ENCODE measurements around the gene FRAS1. TPM values are rescaled to one million over a fixed set of nuclear protein-coding genes. Genes with fewer than 3 reads are reported as not detected.
A peak's percentile ranks its signal among the peaks of the same experiment; 100 is the strongest.
"Not testable (repeated sequence)": the region's sequence is repeated elsewhere in the genome, so short reads cannot be mapped to it uniquely, and the experiment has no call there.

Gene FRAS1
- total RNA-seq, 2 donors from 2014 or later, result 77.0 to 78.3 TPM

- Histone ChIP-seq H3K4me1 (ENCODE audit: control insufficient read depth, insufficient read depth, low read length) (peaks cover 4% of the 10 kb centered on the region), H3K9me3 (ENCODE audit: control insufficient read depth, low read length) (no peaks in the 10 kb centered on the region), H3K36me3 (ENCODE audit: control insufficient read depth, insufficient read depth, low read length) (peaks cover 53% of the 10 kb centered on the region), H3K27me3 (ENCODE audit: control insufficient read depth, insufficient read depth, low read length, poor library complexity, severe bottlenecking) (no peaks in the 10 kb centered on the region), H3K27ac (ENCODE audit: low read depth, low read length) (no peak overlapping the region), H3K4me3 (ENCODE audit: low read length) (no peak overlapping the region), H3K9ac (ENCODE audit: extremely low read depth, low read length, poor library complexity, severe bottlenecking) (no peak overlapping the region)
- H3K36me3 Mint-ChIP-seq (ENCODE audit: low read depth), result peaks cover 33% of the 10 kb centered on the region
- no peak overlapping the region for H3K4me3 Mint-ChIP-seq
- no peaks in the 10 kb centered on the region for H3K9me3 Mint-ChIP-seq
- H3K4me1 Mint-ChIP-seq, result peaks cover 7% of the 10 kb centered on the region
- TF ChIP-seq, protein P1, sequence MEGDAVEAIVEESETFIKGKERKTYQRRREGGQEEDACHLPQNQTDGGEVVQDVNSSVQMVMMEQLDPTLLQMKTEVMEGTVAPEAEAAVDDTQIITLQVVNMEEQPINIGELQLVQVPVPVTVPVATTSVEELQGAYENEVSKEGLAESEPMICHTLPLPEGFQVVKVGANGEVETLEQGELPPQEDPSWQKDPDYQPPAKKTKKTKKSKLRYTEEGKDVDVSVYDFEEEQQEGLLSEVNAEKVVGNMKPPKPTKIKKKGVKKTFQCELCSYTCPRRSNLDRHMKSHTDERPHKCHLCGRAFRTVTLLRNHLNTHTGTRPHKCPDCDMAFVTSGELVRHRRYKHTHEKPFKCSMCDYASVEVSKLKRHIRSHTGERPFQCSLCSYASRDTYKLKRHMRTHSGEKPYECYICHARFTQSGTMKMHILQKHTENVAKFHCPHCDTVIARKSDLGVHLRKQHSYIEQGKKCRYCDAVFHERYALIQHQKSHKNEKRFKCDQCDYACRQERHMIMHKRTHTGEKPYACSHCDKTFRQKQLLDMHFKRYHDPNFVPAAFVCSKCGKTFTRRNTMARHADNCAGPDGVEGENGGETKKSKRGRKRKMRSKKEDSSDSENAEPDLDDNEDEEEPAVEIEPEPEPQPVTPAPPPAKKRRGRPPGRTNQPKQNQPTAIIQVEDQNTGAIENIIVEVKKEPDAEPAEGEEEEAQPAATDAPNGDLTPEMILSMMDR (conservative IDR thresholded peaks at IDR 0.05), result no peak
- no peak for DNase-seq
- H3K27me3 Mint-ChIP-seq (ENCODE audit: insufficient read depth), result no peaks in the 10 kb centered on the region
- H3K27ac Mint-ChIP-seq, result no peak overlapping the region
- 95 to 100% methylated on average over 1 to 2 of the region's 2 CpGs for WGBS, 2 experiments (ENCODE audit: insufficient coverage in 1 of 2, insufficient read length in 1 of 2)
These were observed 427.5 kb downstream of the FRAS1 start for GRCh38 chr4:78484574-78484973.

GRCh38 chr4:78493731-78494130 is 436.6 kb downstream of the FRAS1 start:
- Histone ChIP-seq H3K9ac (ENCODE audit: extremely low read depth, low read length, poor library complexity, severe bottlenecking) (no peak overlapping the region), H3K4me1 (ENCODE audit: control insufficient read depth, insufficient read depth, low read length) (no peaks in the 10 kb centered on the region), H3K36me3 (ENCODE audit: control insufficient read depth, insufficient read depth, low read length) (peaks cover 30% of the 10 kb centered on the region), H3K4me3 (ENCODE audit: low read length) (no peak overlapping the region), H3K9me3 (ENCODE audit: control insufficient read depth, low read length) (no peaks in the 10 kb centered on the region), H3K27me3 (ENCODE audit: control insufficient read depth, insufficient read depth, low read length, poor library complexity, severe bottlenecking) (no peaks in the 10 kb centered on the region), H3K27ac (ENCODE audit: low read depth, low read length) (no peak overlapping the region)
- TF ChIP-seq, protein P1 (conservative IDR thresholded peaks at IDR 0.05), result no peak
- Mint-ChIP-seq H3K27ac (no peak overlapping the region), H3K36me3 (ENCODE audit: low read depth) (peaks cover 56% of the 10 kb centered on the region), H3K27me3 (ENCODE audit: insufficient read depth) (no peaks in the 10 kb centered on the region), H3K4me1 (no peaks in the 10 kb centered on the region), H3K9me3 (no peaks in the 10 kb centered on the region), H3K4me3 (no peak overlapping the region)
- DNase-seq, result no peak

- Histone ChIP-seq H3K36me3 (ENCODE audit: control insufficient read depth, insufficient read depth, low read length) (peaks cover 29% of the 10 kb centered on the region), H3K4me1 (ENCODE audit: control insufficient read depth, insufficient read depth, low read length) (no peaks in the 10 kb centered on the region), H3K9ac (ENCODE audit: extremely low read depth, low read length, poor library complexity, severe bottlenecking) (no peak overlapping the region), H3K27me3 (ENCODE audit: control insufficient read depth, insufficient read depth, low read length, poor library complexity, severe bottlenecking) (no peaks in the 10 kb centered on the region), H3K27ac (ENCODE audit: low read depth, low read length) (no peak overlapping the region), H3K4me3 (ENCODE audit: low read length) (no peak overlapping the region), H3K9me3 (ENCODE audit: control insufficient read depth, low read length) (no peaks in the 10 kb centered on the region)
- no peak for DNase-seq
- H3K4me1 Mint-ChIP-seq, result no peaks in the 10 kb centered on the region
- peaks cover 3% of the 10 kb centered on the region for H3K9me3 Mint-ChIP-seq
- H3K4me3 Mint-ChIP-seq, result no peak overlapping the region
- no peaks in the 10 kb centered on the region for H3K27me3 Mint-ChIP-seq (ENCODE audit: insufficient read depth)
- H3K36me3 Mint-ChIP-seq (ENCODE audit: low read depth), result peaks cover 54% of the 10 kb centered on the region
- TF ChIP-seq, protein P1 (conservative IDR thresholded peaks at IDR 0.05), result no peak
- H3K27ac Mint-ChIP-seq, result no peak overlapping the region
- 89 to 98% methylated on average over 2 to 4 of the region's 4 CpGs for WGBS, 2 experiments (ENCODE audit: insufficient coverage in 1 of 2, insufficient read length in 1 of 2)
These were observed 439.0 kb downstream of the FRAS1 start for GRCh38 chr4:78496021-78496643.

- H3K27me3 ChIP-seq (ENCODE audit: control insufficient read depth, insufficient read depth, low read length, poor library complexity, severe bottlenecking); H3K4me3 ChIP-seq (ENCODE audit: low read length); H3K4me3 Mint-ChIP-seq; H3K4me1 ChIP-seq (ENCODE audit: control insufficient read depth, insufficient read depth, low read length); H3K9me3 ChIP-seq (ENCODE audit: control insufficient read depth, low read length); H3K27me3 Mint-ChIP-seq (ENCODE audit: insufficient read depth); H3K27ac ChIP-seq (ENCODE audit: low read depth, low read length); H3K9ac ChIP-seq (ENCODE audit: extremely low read depth, low read length, poor library complexity, severe bottlenecking); H3K4me1 Mint-ChIP-seq; H3K27ac Mint-ChIP-seq: not testable (repeated sequence)
- DNase-seq, result peak; percentile 60
- H3K36me3 ChIP-seq (ENCODE audit: control insufficient read depth, insufficient read depth, low read length), result peaks cover 45% of the 10 kb centered on the region
- Mint-ChIP-seq H3K36me3 (ENCODE audit: low read depth) (peaks cover 61% of the 10 kb centered on the region), H3K9me3 (peaks cover 15% of the 10 kb centered on the region)
- 65 to 70% methylated on average over 7 to 10 of the region's 10 CpGs for WGBS, 2 experiments (ENCODE audit: insufficient coverage in 1 of 2, insufficient read length in 1 of 2)
These were observed 449.1 kb downstream of the FRAS1 start for GRCh38 chr4:78506260-78506659.
